Fibroblast of pulmonary artery (primary cell): ENCODE results near the gene AGTRAP.

Experiments
- DNase-seq: peaks from one replicate; pipeline ENCODE4 v3.0.0-alpha.2; 2010; ENCODE audit warnings: low read depth
- H3K4me3 ChIP-seq: replicated peaks from 2 replicates; pipeline ENCODE4 v1.5.1; 2011; ENCODE audit warnings: low read depth, mild to moderate bottlenecking, control low read depth, low read length, moderate library complexity
- CTCF ChIP-seq: IDR thresholded peaks from 2 replicates; pipeline ENCODE4 v1.5.1; 2011; ENCODE audit warnings: mild to moderate bottlenecking, control low read depth, low read length, inconsistent platforms; ENCODE audit errors: missing control alignments

AGTRAP gene

DNA sequence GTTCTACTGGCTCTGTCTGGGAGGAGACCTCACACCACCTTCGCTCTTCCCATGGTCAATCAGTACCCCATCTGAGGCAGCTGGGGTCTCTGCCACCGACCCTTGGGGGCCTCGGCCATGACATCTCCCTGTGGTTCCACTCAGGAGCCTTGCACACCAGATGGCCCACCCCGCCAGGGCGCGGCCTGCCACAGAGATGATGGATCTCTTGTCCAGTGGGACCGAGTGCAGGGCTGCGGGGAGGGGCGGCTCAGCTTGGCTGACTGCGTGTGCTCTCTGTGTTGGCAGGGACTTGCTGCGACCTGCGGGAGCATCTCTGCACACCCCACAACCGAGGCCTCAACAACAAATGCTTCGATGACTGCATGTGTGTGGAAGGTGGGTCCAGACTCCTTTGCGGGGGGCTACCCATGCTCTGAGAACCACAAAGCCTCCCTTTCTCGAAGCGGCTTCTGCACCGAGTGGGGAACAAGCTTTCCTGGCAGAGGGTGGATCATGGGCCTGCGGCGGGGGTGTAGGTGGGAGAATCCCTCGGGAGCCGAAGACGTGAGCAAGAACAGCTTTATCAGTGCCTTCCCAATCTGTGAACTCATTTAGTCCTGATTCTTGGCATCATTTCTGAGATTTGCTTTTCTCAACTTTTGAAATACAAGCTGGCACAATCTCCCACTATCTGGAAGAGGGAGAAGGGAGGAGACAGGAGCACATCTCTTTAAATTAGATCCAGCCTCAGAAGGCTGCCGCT is 20.9 kb upstream of the AGTRAP start:
- DNase-seq: no peak
- no peak overlapping the region for H3K4me3 ChIP-seq
- TF ChIP-seq CTCF: no peak

GRCh38 chr1:11719313-11720032 is 16.5 kb upstream of the AGTRAP start:
- no peak overlapping the region for H3K4me3 ChIP-seq
- peak; percentile 97 for TF ChIP-seq CTCF
- DNase-seq: peak; percentile 76

- TF ChIP-seq CTCF: no peak
- no peak overlapping the region for H3K4me3 ChIP-seq
- no peak for DNase-seq
These were observed 15.9 kb upstream of the AGTRAP start for GRCh38 chr1:11720033-11720376.

DNA sequence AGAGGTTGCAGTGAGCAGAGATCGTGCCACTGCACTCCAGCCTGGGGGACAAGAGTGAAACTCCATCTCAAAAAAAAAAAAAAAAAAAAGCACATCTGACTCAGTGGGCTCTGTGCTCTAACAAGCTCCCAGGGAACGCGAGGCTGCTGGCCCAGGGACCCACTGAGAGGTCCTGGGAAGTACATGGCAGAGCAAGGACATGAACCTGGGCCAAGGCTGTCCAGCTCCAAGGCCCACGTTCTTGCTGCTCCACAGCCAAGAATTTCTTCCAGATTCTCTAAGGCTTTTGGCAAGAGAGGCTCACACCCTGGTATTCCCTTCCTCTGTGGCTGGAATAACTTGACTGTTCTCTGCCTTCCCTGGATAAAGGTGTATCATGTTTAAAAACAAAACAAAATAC is 15.4 kb upstream of the AGTRAP start:
- DNase-seq: no peak
- no peak overlapping the region for H3K4me3 ChIP-seq
- no peak for TF ChIP-seq CTCF

DNA sequence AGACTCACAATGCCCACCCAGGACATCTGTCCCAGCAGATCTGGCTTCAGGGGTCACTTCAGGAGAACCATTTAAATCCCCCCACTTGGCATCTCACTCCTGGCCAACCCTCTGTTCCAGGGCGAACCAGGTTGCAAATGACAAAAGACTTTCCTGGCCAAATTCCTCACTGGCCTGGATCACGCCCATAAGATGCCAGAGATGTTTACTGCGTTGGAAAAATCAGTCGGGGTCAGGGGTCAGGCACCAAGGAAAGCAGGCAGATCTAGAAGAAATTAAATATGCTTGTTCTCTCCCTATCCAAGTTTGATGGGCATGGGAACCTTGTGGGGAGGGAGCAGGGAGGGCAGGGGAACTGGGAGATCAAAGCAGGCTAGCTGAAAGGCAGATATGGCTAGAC is 14.6 kb upstream of the AGTRAP start:
- H3K4me3 ChIP-seq: no peak overlapping the region
- DNase-seq: no peak
- TF ChIP-seq CTCF: no peak

- DNase-seq: no peak
- no peak for TF ChIP-seq CTCF
- H3K4me3 ChIP-seq: no peak overlapping the region
These were observed 13.4 kb upstream of the AGTRAP start for GRCh38 chr1:11722538-11722937.
